Right lung (tissue), 5 donors: ENCODE results near the gene IGFBP5. TPM values are rescaled to one million over a fixed set of nuclear protein-coding genes. Genes with fewer than 3 reads are reported as not detected.

Source experiments
- polyA plus RNA-seq, 5 donors: library from polyadenylated mRNA; unstranded; fragments of 120-200 nt; gene quantifications; one replicate each; pipeline versions ENCODE4 v1.2.1 to v1.2.3, GENCODE V29; 2013; ENCODE audit warnings: inconsistent platforms in 1 of 5, low replicate concordance in 1 of 5; ENCODE audit not compliant: insufficient read length in 5 of 5, insufficient read depth in 1 of 5

The IGFBP5 gene
- polyA plus RNA-seq, 5 donors: 68.1 to 207 (median 102) TPM

Other genes with a start within 250 kb of the IGFBP5 start
- 1,000 to 10,000 TPM; 2,481 to 3,642 (median 2,862) TPM for gene RPL37A, start 196.7 kb downstream of the IGFBP5 start, polyA plus RNA-seq
- gene IGFBP2, start 62.1 kb downstream of the IGFBP5 start, polyA plus RNA-seq: 100 to 1,000 TPM in 3 of 5 donors, 10 to 100 TPM in 2; 89.9 to 136 (median 120) TPM
- not detected for gene TNP1, start 164.5 kb upstream of the IGFBP5 start, polyA plus RNA-seq